Stimulated activated CD4-positive, alpha-beta T cell treated with anti-CD3 and anti-CD28 coated beads, Interleukin-2, amount 100 ng/mL, for 48 hours (primary cell): ENCODE data around the gene GABRR2.
"Not testable (repeated sequence)": the region's sequence is repeated elsewhere in the genome, so short reads cannot be mapped to it uniquely, and the experiment has no call there.

Experiments used
- DNase-seq, 2 donors: peaks; one replicate each; pipeline ENCODE4 v3.0.0-alpha.2; 2020

Gene GABRR2

DNA sequence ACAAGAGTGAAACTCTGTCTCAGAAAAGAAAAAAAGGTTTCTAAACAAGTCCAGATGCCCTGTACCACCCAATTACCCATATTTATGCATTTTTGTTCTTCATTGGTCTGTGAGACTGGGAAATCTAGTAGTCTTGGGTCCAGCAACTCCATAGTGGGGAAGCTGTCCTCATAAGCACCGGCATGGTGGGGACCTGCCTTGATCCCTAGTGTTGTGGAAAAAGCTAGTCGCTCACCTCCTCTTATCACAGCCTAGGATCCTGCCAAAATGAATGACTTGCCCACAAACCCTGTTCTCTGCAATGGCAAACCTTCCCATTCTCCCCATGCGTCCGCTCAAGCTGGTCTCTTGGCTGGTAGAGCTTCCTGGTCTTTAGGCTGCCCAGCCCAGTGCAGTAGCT lies 59.7 kb downstream of the GABRR2 start:
- no peak for DNase-seq

DNA sequence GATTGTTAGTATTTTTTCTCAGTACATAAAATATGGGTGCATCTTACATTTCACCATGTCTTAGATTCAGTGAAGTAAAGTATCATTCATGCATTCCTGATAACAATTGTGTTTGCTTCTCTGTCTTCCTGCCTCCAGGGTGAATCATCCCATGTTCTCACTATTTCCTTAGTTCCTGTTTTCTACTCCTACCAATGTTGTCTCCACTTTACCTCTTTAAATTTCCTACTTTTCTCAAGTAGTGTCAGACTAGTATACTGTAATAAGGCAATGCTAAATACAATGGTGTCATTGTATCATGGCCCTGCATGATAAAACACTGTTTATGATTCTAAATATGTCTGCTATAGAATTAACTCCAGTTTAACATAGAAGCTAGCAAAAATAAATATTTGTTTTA lies 60.5 kb downstream of the GABRR2 start:
- no peak for DNase-seq

DNA sequence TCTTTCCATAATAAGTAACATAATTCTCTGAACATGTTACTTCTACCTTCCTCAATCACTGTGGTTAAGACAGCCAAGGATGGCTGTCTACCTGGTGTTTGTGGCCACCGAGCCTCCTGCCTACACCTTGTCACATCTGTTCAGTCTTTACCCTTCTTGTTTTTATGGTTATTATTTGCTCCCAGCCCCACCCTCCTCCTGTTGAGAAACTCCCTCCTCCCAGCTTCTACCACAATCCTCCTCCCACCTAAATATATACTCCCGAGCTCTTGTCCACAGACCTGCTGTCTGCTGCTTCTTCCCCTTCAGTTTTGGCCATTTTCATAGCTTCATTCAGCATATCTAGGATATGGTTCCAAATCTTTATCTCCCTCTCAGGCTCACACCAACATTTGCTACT lies 62.2 kb downstream of the GABRR2 start:
- DNase-seq = no peak

DNA sequence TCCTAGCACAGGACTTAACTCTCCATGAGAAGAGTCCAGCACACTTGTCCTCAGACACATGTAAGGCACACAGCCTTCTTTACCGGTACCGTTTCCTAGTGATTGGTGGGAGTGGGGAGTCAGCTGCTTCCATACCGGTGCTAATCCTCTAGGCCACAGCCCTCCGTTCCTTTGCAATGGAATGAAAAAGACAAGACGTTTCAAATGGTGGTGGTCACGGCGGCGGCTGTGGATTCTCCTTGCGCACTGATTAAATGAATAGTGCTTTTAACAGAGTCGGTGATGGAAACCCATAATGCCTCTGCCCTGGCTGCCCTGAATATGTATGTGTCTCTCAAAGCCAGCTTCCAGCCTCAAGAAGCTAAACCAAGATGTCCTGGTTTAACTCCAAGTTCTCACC lies 63.1 kb downstream of the GABRR2 start:
- no peak for DNase-seq

- DNase-seq = no peak
These were observed 63.9 kb downstream of the GABRR2 start for GRCh38 chr6:89251170-89251569.

DNA sequence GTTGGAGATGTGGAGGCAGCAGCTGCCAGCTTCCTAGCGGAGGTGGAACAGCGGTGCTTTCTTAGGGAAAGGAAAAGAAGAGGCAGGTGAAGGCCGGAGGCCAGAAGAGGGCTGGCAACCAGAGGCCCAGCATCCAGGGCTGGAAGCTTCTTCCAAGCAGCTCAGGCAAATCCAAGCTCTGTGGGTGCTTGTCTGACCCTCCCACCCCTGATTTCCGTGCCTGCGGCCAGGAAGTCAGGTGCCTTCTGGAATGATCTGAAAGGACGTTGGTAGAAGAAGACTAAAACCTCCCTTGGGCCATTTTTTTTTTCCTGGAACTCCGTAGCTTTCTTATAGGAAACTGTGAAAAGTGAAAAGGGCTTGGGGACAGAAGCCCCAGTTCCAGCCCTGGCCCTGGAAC lies 64.9 kb downstream of the GABRR2 start:
- DNase-seq = no peak

DNA sequence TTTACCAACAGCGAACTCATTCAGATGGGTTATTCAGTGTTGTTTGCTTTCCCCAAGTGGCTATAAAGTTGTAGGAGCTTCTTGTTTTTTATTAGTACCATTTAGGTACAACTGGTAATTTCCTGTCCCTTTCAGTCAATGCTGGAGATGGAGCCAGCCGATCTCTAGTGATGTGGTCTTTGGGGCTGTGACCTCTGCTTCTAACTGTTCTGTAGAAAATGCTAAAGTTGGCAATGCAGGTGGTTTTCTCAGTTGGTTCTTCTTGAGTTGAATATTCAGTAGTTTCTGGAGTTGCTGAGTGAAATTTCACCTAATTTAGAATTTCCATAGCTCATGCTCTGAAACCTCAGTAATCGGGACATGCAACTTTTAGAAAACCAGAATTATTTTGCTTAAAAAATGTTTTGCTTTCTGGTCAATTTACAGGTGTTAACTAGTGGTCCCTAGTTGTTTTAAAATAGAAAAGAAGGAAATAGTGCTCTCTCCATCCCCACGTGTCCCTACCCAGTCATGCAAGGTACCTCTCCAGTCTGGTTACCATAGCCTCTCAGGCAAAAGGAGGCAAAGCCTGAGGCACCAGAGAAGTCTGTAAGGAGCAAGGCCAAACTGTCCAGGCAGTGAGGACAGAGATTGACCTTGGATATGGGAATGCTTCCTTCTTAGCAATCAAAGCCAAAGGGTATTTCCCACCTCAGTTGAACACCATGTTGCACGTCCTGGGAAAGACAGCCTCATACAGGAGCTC lies 70.7 kb downstream of the GABRR2 start:
- DNase-seq = no peak

- DNase-seq = no peak
These were observed 71.8 kb downstream of the GABRR2 start for GRCh38 chr6:89243331-89243629.

DNA sequence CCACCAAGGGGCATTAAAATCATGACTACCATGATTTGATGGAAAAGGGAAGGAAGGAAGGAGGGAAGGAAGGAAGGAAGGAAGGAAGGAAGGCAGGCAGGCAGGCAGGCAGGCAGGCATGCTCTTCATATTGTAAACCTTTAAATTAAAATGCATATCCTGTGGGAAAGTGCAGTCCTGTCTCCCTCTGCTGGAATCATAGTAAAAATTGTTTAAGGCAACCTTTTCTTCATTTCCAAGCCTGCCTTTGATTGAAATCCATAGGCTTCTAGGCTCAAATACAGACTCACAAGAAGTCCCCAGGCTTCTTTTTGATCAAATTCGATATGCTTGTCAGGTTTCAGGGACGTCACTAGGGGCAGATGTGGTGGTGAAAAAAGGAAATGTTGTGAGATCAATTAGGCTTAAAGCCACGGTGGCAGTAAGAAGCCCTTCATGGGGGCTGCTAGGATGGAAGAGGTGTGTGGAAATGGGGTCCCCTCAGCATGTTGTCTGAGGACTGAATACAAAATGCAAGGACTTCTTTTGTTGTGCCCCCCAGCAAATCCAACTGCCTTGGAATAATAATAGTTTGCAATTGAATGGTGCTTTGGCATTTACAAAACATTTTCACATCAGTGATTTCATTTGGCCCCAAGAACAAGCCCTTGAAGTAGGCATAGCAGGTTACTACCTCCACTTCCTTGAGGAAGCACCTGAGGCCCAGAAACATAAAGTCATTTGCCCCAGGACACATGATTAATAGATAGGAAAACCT lies 72.3 kb downstream of the GABRR2 start:
- no peak for DNase-seq

DNA sequence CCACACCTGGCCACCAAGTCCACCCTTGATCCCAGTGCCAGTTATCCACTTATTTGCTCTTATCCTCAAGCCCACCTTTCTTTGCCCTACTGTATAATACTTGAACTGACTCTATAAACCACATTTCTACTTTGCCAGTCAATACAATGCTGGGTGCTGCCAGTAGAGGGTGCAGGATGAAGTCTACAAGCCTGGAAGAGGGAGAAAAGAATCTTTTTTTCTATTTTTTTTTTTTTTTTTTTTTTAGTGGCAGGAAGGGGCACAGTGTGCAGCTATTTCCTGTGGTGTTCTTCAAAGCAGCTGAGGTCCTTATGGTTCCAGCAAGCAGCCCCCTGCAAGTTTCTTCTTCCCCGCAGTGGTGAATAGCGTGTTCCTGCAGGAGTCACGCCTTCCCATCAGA lies 75.8 kb downstream of the GABRR2 start:
- DNase-seq = peak; percentile 12 to 20

GRCh38 chr6:89237158-89237557 lies 77.9 kb downstream of the GABRR2 start:
- DNase-seq = no peak

- not testable (repeated sequence) for DNase-seq
These were observed 81.5 kb downstream of the GABRR2 start for GRCh38 chr6:89233605-89234004.

GRCh38 chr6:89222712-89223039 lies 92.4 kb downstream of the GABRR2 start:
- no peak for DNase-seq

GRCh38 chr6:89221971-89222711 lies 93.0 kb downstream of the GABRR2 start:
- DNase-seq = no peak

DNA sequence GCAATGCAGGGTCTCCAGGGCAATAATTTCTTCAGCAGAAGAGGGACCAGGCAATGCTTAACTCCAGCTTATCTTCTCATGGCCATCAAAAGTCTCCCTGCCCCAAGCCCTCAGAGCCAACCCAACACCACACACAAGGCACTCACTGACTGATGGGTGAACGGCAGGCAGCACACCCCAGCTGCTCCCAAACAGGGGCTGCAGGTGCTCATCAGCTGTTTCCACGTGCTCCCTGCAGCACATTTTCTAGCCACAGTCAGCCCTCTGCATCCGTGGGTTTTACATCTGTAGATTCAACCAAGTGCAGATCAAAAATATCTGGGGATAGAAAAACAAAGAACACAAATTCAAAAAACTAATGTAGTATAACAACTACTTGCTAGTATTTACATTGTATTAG lies 94.0 kb downstream of the GABRR2 start:
- no peak for DNase-seq

DNA sequence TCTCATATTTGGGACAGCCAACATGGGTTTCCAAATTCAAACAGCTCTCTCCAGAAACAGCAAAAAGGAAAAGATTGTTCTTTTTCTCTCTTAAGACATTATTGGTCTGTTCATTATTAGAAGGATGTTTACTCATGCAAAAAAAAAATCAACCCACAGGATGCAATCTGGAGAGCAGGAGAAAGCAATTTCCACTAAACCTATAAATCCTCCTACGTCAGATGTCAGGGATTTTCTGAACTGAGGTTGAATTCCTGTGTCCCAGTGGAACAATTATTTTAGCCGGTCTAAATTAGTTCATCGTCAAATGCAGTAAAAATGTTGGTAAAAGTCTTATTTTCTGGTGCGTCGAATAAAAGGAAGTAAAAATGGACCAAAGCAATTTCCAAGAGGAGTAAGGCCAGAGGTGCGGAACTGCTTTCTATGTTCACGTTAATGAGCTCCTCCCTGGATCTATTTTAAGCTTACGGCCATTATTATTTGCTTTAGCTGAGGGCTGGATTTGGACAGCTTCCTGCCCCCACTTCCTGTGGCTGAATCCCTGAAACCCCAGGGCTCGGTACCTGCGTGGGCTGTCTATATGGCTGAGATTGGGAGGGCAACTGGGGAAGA lies 97.7 kb downstream of the GABRR2 start, which contains the start of gene GABRR1:
TSS of gene GABRR1 (minus strand) at position 60 of the 612 bp plus-strand sequence. CDS start at position 24, 36 bp downstream.
- no peak for DNase-seq

GRCh38 chr6:89216411-89216810 lies 98.7 kb downstream of the GABRR2 start:
- no peak for DNase-seq

GRCh38 chr6:89215391-89215790 lies 99.7 kb downstream of the GABRR2 start:
- DNase-seq = no peak

DNA sequence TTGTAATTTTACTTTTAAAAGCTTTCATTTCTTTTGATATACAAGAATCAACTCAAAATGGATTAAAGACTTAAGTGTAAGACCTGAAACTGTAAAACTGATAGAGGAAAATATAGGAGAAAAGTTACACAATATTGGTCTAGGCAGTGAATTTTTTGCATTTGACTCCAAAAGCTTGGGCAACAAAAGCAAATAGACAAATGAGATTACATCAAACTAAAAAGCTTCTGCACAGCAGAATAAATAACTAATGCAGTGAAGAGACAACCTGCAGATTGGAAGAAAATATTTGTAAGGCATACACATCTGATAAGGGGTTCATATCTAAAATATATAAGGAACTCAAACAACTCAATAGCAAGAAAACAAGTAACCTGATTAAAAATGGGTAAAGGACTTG lies 100.9 kb downstream of the GABRR2 start:
- no peak for DNase-seq

DNA sequence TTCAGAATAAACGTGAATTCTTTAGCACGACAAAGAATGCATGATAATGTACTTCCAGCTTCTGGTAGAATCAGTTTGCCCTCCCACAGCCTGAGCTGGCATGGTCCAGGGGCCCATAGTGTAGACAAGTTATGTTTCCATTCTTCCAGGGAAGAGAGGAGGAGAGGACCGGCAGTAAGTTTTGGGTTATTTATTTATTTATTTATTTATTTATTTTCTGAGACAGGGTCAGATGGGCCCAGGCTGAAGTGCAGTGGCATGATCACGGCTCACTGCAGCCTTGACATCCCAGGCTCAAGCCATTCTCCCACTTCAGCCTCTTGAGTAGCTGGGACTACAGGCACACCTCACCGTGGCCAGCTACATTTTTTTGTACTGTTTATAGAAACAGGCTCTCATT lies 102.6 kb downstream of the GABRR2 start:
- DNase-seq = no peak

DNA sequence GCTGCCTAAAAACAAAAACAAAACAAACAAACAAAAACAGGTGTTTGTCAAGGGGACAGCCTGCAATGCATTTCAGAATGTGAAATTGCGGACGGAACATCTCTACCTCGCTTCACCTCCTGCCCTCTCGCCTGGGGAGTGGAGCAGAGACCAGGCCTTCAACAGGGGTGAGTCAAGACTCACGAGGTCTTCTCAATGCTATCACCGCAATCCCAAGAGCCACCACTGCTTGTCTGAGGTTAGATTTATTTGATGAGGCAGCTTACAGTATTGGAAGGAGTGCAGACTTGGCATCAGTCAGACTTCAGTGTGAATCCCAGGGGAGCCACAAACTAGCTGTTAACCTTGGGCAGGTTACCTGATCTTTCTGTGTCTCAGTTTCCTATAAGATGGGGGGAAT lies 105.6 kb downstream of the GABRR2 start:
- no peak for DNase-seq

DNA sequence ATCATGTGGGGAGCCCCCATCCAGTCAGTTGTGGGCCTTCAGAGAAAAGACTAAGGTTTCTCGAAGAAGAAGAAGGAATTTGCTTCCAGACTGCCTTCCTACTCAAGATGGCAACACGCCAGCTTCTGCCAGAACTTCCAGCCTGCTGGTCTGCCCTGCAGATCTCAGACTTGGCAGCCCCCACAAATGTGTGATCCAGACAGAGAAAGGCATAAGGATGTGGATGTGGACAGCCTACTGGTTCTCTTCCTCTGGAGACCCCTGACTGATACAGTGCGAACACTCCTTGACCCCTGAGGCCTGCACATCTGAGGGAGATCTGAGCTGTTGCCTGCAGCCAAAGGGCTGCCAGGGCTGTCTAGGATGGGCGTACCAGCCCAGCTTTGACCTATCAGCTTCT lies 106.5 kb downstream of the GABRR2 start:
- no peak for DNase-seq
